ENCODE measurements around the gene DYNLT4. TPM values are rescaled to one million over a fixed set of nuclear protein-coding genes. Genes with fewer than 3 reads are reported as not detected.
A peak's percentile ranks its signal among the peaks of the same experiment; 100 is the strongest.
"Not testable (repeated sequence)": the region's sequence is repeated elsewhere in the genome, so short reads cannot be mapped to it uniquely, and the experiment has no call there.

The DYNLT4 gene
- total RNA-seq, 1 experiment from 2014 or later = not detected

DNA sequence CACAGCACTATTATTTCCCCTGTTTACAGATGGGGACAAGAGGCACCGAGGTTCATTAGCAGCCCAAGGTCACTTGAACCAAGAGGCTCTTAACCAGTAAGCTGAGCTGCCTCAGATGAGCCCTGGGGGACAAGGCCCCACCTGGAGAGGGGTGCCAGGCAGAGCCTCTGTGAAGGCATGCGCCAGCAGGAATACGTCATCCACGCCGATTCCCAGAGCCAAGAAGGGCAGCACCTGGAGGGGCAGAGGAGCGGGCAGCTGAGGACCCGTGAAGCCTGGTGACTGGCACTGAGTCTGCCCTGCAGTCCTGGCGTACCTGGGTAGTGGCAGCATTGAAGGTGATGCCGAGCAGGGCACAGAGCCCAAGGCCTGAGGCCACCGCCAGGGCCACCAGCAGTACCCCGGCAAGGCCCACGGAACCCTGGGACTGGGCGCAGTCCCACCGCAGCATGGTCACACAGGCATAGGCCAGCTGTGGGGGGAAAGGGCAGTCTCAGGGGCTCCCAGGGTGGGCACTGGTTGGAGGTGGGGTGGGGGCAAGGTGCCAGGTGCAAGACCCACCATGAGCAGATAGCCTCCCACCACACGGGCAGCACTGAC is 21.8 kb upstream of the DYNLT4 start:
- no peak for DNase-seq (ENCODE audit: low read depth)

- DNase-seq (ENCODE audit: low read depth) = no peak
Observed at GRCh38 chr1:44828003-44828651, 21.0 kb upstream of the DYNLT4 start.

GRCh38 chr1:44827197-44828002 is 20.2 kb upstream of the DYNLT4 start:
- DNase-seq (ENCODE audit: low read depth) = no peak

DNA sequence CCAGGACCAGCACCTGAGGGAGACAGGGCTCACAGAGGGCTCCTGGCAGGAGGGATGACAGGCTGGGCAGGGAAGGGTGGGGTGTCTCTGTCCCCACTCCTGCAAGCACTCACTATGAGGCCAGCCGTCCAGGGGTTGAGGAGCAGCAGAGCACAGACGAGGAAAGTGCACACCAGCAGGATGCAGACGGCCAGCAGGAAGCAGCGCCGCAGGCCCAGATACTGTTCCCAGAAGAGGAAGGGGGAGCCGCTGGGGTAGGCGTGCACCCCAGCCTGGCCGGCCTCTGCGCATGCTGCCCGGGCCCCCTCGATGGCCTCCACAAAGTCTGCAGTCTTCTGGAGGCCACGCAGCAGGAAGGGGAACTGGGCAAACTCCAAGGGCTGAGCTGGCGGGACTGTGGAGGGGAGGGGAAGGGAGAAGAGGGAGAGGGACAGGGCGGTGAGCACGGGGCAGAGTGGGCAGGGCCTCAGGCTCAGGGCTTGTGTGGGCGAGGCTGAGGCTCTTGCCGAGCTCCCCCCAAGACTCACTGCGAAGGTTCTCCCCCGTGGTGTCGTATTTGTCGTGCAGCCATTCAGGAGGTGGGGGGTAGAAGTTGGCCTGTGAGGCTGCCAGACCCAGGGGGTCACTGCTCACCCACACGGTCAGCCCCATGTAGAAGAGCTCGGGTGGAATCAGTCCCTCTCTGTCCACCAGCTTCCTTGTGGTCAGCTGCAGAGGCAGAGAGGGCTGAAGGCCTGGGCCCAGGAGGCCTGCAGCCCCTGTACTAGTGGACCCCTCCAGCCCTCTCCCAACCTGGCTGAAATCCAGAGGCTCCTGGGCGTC is 19.4 kb upstream of the DYNLT4 start:
- no peak for DNase-seq (ENCODE audit: low read depth)

DNA sequence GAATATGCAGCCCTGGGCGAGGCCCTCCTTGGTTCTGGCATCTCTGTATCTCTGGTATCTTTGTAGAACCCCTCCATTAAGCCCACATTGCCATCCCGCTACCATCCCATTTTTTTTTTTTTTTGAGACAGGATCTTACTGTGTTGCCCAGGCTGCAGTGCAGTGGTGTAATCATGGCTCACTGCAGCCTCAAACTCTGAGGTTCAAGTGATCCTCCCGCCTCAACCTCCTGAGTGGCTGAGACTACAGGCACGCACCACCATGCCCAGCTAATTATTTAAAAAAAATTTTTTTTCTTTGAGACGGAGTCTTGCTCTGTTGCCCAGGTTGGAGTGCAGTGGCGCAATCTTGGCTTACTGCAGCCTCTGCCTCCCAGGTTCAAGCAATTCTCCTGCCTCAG is 17.2 kb upstream of the DYNLT4 start:
- not testable (repeated sequence) for DNase-seq (ENCODE audit: low read depth)

DNA sequence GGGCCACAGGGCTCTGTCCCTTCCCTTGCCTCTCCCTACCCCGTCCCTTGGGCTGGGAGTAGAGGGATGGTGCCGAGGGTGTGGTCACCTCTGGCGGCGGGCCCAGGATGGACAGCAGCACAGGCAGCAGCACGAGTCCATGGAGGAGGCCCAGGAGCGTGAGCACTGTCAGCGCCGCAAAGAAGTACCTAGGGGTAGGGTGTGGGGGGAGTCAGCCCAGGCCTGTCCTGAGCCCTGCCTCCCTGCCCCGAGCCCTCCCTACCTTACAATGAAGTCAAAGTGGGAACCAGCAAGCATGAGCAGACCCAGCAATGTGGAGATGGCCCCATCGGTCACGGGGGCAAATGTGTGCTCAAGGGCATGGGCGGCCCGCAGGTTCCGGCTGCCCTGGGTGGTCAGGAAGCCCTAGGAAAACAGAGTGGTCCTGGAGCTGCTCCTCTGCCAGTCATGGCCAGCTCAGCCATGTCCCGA is 15.9 kb upstream of the DYNLT4 start:
- no peak for DNase-seq (ENCODE audit: low read depth)

DNA sequence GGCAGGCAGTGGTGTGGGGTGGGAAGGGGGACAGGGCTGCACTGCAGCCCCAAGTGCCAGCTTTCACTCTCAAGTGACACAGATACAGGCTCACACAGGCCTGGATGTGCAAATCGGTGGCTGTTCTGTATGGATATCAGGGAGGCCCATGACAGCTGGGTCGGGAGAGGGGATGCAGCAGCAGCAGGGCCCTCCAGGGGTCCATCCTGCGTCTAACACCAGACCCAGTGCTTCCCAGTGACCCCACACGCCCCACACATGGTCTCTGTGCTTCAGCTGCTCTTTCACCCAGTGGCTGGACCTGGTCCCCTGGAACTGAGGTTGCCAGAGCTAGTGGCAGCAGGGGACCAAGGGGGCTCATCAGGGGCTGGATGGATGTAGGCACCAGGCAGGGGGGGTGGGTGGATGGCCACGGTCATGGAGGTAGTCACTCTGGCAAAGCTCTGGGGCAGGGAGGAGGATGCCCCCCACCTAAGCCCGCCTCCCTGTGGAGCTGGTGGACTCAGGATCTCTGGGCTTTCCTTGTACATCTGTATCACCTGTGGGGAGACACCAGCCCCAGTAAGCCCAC is 15.1 kb upstream of the DYNLT4 start:
- no peak for DNase-seq (ENCODE audit: low read depth)

GRCh38 chr1:44821240-44821715 is 14.1 kb upstream of the DYNLT4 start:
- DNase-seq (ENCODE audit: low read depth) = no peak

DNA sequence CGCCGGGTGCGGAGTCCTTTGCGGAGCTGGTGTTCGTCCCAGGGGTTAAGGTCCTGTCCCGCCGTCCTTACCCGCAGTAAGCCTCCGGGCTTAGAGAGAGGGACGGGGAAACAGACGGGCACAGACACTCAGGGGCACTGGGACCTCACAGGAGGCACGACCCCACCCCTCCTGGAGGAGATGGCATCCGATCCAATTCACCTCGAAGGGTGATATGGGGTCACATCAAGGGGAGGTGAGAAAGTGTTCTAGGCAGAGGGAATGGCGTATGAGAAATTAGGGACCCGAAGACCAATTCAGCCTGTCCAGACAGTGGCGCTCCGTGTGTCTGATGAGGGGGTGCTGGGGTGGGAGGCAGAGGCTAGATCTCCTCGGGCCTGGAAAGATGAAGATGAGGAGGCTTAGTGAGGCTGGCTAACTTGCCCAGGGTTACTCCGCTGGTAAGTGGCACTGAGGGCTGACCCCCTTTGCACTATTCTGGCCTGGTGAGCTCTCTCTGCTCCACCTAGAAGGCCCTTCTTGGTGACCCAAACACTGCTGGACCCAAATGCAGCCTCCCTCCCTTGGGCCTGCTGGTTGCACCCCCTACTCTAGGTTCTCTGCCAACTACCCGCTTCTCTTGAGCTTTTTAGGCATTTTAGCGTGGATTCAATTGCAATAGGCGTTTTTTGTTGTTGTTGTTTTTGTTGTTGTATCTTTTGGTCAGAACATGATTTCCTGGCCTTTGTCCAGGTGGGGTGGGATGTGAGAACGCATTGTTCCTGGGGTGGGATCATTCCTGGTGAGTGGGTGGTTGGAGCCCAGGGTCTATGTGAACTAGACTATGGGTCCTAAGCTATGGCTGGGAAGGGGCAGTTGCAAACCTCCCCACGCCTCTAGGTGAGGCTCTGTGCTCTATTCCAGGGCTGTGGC is 13.4 kb upstream of the DYNLT4 start:
- no peak for DNase-seq (ENCODE audit: low read depth)

GRCh38 chr1:44819608-44820327 is 12.6 kb upstream of the DYNLT4 start:
- DNase-seq (ENCODE audit: low read depth) = peak; percentile 98

GRCh38 chr1:44819196-44819607 is 12.1 kb upstream of the DYNLT4 start:
- DNase-seq (ENCODE audit: low read depth) = no peak

GRCh38 chr1:44817771-44818495 is 10.8 kb upstream of the DYNLT4 start:
- no peak for DNase-seq (ENCODE audit: low read depth)

DNA sequence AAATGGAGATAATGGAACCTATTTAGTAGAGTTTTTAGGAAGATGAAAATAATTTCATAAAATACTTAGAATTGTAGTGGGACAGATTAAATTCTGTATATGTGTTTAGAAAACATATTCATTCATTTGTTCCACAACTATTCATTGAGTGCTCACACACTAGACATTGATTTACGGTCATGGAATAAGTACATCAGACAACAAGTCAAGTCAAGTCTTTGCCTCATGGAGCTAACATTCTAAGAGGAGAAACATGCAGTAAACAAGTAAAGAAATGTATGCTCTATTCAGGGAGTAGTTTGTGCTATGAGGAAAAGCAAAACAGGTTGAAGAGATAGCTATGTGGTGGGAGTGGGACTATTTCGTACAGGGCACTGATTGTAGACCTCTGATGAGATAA is 10.2 kb upstream of the DYNLT4 start:
- DNase-seq (ENCODE audit: low read depth) = no peak

DNA sequence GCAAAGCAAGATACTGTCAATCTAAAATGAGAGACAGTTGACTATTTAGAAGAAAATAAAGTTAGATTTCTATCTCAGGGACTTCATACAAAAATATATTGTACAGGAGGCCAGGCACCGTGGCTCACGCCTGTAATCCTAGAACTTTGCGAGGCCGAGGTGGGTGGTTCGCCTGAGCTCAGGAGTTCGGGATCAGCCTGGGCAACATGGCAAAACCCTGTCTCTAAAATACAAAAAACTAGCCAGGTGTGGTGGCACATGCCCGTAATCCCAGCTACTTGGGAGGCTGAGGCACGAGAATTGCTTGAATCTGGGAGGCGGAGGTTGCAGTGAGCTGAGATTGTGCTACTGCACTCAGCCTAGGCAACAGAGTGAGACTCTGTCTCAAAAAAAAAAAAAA is 8.8 kb upstream of the DYNLT4 start:
- not testable (repeated sequence) for DNase-seq (ENCODE audit: low read depth)

- no peak for DNase-seq (ENCODE audit: low read depth)
Observed at GRCh38 chr1:44812822-44813543, 5.8 kb upstream of the DYNLT4 start.

GRCh38 chr1:44811234-44811633 is 4.1 kb upstream of the DYNLT4 start:
- DNase-seq (ENCODE audit: low read depth) = no peak

DNA sequence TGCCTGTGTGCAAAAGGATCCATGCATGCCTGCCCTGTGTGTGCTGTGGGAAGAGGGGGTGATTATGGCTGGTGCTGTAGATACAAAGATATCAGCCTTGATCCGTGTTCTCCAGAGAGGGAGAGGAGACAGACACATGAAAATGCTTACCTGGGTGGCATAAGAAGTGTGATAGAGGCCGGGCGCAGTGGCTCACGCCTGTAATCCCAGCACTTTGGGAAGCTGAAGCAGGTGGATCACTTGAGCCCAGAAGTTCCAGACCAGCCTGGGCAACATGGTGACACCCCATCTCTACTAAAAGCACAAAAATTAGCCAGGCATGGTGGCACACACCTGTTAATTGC is 3.6 kb upstream of the DYNLT4 start:
- not testable (repeated sequence) for DNase-seq (ENCODE audit: low read depth)

GRCh38 chr1:44810101-44810761 is 3.1 kb upstream of the DYNLT4 start:
- DNase-seq (ENCODE audit: low read depth) = no peak
